GM18511 (cell line): ENCODE results near the gene CELF1.
A peak's percentile ranks its signal among the peaks of the same experiment; 100 is the strongest.

Source experiments
- ATAC-seq: cut with Tn5 transposase; IDR thresholded peaks from one replicate; pipeline ENCODE4 v1.9.1; 2021; ENCODE audit warnings: mild to moderate bottlenecking, moderate library complexity; ENCODE audit not compliant: unreplicated experiment

The CELF1 gene

GRCh38 chr11:47488674-47489394 lies 64.1 kb downstream of the CELF1 start:
- ATAC-seq: no peak

- ATAC-seq: no peak
These were observed 64.8 kb downstream of the CELF1 start for GRCh38 chr11:47488111-47488510.

DNA sequence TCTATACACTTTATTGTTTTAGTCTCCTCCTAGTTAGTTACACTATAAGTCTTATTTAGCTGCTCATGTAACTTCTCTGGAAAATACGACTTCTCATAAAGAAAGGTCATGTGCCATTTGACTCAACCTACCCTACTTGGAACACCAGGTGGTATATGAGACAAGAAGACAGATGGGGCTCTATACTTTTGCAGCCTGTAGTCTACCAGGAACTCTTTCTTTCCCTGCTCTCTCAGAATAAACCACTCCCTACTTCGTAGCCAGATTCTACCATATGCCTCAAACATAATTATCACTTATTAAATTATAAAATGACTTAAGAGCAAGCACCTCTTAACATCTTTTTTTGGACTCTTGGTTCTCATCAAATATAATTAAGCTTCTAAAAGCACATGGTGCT lies 65.5 kb downstream of the CELF1 start:
- no peak for ATAC-seq

GRCh38 chr11:47485107-47485506 lies 67.8 kb downstream of the CELF1 start:
- ATAC-seq: no peak

DNA sequence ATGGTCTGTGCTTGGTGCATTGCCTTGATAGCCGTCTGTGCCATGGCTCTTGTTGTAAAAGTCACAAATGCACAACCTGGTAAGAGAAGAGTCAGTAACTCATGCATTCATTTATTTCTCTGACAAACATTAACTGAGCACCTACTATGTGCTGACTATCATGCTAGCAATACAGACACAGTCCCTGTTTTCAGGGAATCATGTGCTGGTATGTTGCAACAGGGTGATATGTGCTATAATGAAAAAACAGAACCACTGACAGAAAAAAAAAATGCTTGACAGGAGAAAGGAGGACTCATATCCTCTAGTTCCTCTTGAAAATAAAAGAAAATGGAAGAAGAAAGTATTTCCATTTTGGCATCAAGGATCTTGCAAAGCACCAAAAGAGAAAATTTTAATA lies 69.5 kb downstream of the CELF1 start:
- ATAC-seq: no peak

DNA sequence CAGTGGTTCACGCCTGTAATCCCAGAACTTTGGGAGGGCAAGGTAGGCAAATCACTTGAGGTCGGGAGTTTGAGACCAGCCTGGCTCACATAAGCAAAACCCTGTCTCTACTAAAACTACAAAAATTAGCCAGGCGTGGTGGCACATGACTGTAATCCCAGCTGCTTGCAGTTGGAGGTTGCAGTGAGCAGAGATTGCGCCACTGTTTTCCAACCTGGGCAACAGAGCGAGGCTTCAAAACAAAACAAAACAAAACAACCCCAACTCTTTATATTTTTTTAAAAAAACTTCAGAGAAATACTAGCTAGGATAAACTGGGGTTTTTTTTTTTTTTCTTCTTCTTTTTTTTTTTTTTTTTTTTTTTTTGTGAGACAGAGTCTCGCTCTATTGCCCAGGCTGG lies 72.2 kb downstream of the CELF1 start:
- no peak for ATAC-seq

GRCh38 chr11:47478651-47479329 lies 74.1 kb downstream of the CELF1 start:
- ATAC-seq: no peak

DNA sequence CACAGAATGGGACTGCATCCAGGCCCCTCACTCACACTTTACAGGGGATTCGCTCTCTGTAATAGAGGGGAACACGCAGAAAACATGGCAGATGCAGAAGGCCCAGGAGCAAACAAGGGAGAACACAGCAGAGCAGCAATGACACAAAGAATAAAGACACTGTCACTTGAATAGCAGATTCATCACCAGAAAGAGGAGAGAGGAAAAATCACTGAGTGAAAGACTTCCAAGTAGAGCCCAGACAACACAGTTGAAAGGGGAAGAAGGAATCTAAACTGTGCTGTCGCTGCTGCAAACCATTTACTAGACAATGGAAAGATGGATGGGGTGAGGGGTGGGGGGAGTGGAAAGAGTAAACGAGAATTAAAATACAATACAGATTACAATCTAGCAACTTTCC lies 75.2 kb downstream of the CELF1 start:
- no peak for ATAC-seq

GRCh38 chr11:47477323-47477722 lies 75.6 kb downstream of the CELF1 start:
- no peak for ATAC-seq

- ATAC-seq: no peak
These were observed 82.3 kb downstream of the CELF1 start for GRCh38 chr11:47470671-47471070.

GRCh38 chr11:47469361-47470179 lies 83.4 kb downstream of the CELF1 start:
- no peak for ATAC-seq

GRCh38 chr11:47468598-47469214 lies 84.2 kb downstream of the CELF1 start:
- no peak for ATAC-seq

GRCh38 chr11:47467357-47467756 lies 85.6 kb downstream of the CELF1 start:
- ATAC-seq: no peak

- no peak for ATAC-seq
These were observed 86.2 kb downstream of the CELF1 start for GRCh38 chr11:47466701-47467250.

DNA sequence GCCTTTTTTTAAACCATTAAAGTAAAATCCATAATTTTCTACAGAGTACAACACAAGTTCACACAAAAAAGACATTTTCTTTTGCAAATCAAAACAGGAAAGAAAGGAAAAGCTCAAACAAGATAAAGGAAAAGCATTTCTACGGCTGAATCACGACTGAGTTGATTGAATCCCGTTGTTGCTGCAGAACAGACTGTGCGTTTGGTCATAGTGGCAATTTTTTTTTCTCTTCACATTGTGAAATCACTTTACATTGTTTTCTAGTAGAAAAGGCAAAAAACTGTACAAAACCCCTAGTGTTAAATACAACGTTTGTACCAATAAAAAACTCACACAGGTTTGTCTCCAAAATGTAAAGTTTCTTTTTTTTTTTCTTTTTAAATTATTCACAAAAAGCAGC lies 86.7 kb downstream of the CELF1 start:
- ATAC-seq: no peak

DNA sequence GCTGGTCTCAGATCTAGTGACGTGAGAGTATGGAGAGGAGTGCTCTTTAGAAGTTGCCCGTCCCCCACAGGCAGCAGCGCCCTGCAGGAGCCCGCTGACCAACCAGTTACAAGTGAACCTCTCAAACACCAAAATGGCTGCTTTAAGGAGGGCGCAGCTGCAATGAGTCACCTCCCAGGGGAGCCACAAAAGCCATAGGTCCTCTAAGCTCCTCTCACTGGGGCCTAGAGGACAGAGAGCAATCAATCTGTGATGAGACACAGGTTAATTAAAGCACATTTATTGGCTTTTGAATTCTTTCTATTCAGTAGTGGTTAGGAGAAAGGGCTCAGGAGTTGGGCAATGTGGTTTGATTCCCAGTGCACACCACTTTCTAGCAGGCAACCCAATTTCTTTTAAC lies 88.4 kb downstream of the CELF1 start:
- no peak for ATAC-seq

GRCh38 chr11:47461876-47462275 lies 91.1 kb downstream of the CELF1 start:
- no peak for ATAC-seq

DNA sequence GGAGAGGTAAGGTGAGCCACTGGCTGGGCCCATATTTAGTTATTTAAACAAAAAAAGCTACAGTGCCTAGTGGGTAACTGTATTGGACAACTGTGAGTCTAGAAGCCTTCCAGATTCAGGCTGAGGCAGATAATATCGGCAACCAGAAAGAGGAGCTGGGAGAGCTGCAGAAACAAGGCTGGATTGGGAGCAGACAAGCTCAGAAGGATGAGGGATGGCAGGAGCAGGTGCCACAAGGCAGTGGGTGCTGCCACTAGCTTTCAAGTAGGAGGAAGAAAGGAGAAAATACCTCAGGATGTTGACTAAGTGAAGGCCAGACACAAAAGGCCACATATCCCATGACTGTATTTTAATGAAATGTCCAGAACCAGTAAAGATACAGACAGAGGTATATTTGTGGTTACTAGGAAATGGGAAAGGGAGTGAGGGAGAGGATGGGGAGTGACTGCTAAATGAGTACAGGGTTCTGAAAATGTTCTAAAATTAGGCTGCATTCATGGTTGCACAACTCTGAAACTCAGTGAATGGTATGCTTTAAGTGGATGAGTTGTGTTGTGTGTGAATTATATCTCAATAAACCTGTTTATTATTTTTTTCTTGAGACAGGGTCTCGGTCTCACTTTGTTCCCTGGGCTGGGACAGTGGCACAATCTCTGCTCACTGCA lies 92.2 kb downstream of the CELF1 start:
- no peak for ATAC-seq

DNA sequence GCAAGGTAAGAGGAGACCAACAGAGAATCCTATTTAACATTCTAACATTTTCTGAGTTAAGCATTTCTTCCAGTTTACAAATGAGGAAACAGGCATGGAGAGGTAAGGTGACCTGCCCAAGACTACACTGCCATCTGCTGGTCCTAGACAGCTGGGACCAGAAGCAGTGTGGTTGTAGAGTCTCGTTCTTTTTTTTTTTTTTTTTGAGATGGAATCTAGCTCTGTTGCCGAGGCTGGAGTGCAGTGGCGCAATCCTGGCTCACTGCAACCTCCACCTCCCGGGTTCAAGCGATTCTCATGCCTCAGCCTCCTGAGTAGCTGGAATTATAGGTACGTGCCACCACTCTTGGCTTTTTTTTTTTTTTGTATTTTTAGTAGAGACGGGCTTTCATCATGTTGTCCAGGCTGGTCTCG lies 98.7 kb downstream of the CELF1 start:
- peak; percentile 79 for ATAC-seq

DNA sequence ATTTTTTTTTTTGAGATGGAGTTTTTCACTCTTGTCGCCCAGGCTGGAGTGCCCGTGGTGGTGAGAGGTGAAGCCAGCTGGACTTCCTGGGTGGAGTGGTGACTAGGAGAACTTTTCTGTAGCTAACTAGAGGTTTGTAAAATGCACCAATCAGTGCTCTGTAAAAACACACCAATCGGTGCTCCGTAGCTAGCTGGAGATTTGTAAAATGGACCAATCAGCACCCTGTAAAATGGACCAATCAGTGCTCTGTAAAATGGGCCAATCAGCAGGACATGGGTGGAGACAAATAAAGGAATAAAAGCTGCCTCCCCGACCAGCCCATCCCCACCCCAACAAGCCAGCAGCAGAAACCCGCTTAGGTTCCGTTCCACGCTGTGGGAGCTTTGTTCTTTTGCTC lies 99.6 kb downstream of the CELF1 start:
- ATAC-seq: no peak

DNA sequence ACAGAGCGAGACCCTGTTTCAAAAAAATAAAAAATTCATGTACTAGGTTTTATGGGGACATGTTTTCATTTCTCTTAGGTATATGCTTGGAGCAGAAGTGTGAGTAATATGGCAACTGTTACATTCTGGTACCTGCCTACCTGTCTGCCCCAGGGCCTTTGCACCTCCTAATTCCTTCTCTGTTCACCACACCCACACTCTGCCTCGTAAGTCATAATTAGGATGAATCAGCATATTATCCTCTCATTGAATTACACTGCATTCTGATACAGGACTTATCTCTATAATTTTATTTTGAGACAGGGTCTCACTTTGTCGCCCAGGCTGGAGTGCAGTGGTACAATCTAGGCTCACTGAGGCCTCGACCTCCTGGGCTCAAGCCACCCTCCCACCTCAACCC lies 100.9 kb downstream of the CELF1 start:
- ATAC-seq: no peak
